K562 (cell line): ENCODE results near the gene LY6G6F. TPM values are rescaled to one million over a fixed set of nuclear protein-coding genes. Genes with fewer than 3 reads are reported as not detected.
A peak's percentile ranks its signal among the peaks of the same experiment; 100 is the strongest.

Experiments used
- COPS2 ChIP-seq: fragments of 450-650 bp; conservative IDR thresholded peaks from 2 replicates; pipeline ENCODE4 v1.6.1; 2016; ENCODE audit warnings: mild to moderate bottlenecking, moderate library complexity
- E2F6 ChIP-seq, 2 experiments: IDR thresholded peaks; 2 replicates each; pipeline ENCODE4 v1.6.1; 2011; ENCODE audit warnings: borderline replicate concordance in 1 of 2, control low read depth in 1 of 2, low read depth in 1 of 2, low read length in 1 of 2, mild to moderate bottlenecking in 1 of 2, mixed read lengths in 1 of 2, moderate library complexity in 1 of 2; ENCODE audit not compliant: insufficient read depth in 1 of 2, insufficient read length in 1 of 2, poor library complexity in 1 of 2, severe bottlenecking in 1 of 2; ENCODE audit errors: extremely low read depth in 1 of 2
- ESRRB ChIP-seq: fragments of 250-450 bp; sonication (Bioruptor Pico); IDR thresholded peaks from 2 replicates; pipeline ENCODE4 v1.5.0; 2020; ENCODE audit warnings: mild to moderate bottlenecking, moderate library complexity, borderline replicate concordance
- FOXA1 ChIP-seq: fragments of 450-650 bp; IDR thresholded peaks from 2 replicates; pipeline ENCODE4 v1.6.1; 2016; ENCODE audit warnings: mild to moderate bottlenecking, borderline replicate concordance
- HCFC1 ChIP-seq: IDR thresholded peaks from 2 replicates; pipeline ENCODE4 v1.6.1; 2012; ENCODE audit warnings: low read depth, low read length, improper control_type of control experiment
- KDM4B ChIP-seq, 2 experiments: fragments of 450-650 bp in 1 of 2; sonication (generic) in 1 of 2; IDR thresholded peaks; 2 replicates each; pipeline ENCODE4 v1.6.1; 2016 to 2017; ENCODE audit warnings: borderline replicate concordance in 2 of 2, antibody characterized with exemption in 1 of 2, low read depth in 1 of 2, mild to moderate bottlenecking in 1 of 2
- MCM7 ChIP-seq, 2 experiments: fragments of 450-650 bp; IDR thresholded peaks; 2 replicates each; pipeline ENCODE4 v1.6.1; 2016 to 2018
- MED1 ChIP-seq: sonication (generic); formaldehyde crosslinking; IDR thresholded peaks from 2 replicates; pipeline ENCODE4 v1.8.1; 2023; ENCODE audit warnings: missing genetic modification reagents, borderline replicate concordance
- MTF1 ChIP-seq: fragments of 250-450 bp; sonication (Bioruptor Pico); IDR thresholded peaks from 2 replicates; pipeline ENCODE4 v1.9.0; 2021; ENCODE audit warnings: moderate library complexity, mild to moderate bottlenecking, inconsistent platforms, borderline replicate concordance
- NRF1 ChIP-seq, 2 experiments: fragments of 450-650 bp; IDR thresholded peaks in 1 of 2; conservative IDR thresholded peaks in 1 of 2; 2 replicates each; pipeline ENCODE4 v1.6.1; 2014; ENCODE audit warnings: mild to moderate bottlenecking in 2 of 2
- RAD21 ChIP-seq, 2 experiments: fragments of 250-450 bp in 1 of 2; fragments of 450-650 bp in 1 of 2; sonication (Bioruptor Pico) in 1 of 2; formaldehyde crosslinking in 1 of 2; IDR thresholded peaks in 1 of 2; conservative IDR thresholded peaks in 1 of 2; 2 replicates each; pipeline versions ENCODE4 v1.4.0 to v1.8.0; 2020 to 2022; ENCODE audit warnings: mild to moderate bottlenecking in 2 of 2, moderate library complexity in 1 of 2
- STAT5A ChIP-seq: IDR thresholded peaks from 2 replicates; pipeline ENCODE4 v1.6.1; 2012; ENCODE audit warnings: low read length, inconsistent platforms, borderline replicate concordance
- ZBTB12 ChIP-seq: fragments of 250-450 bp; sonication (Bioruptor Pico); IDR thresholded peaks from 2 replicates; pipeline ENCODE4 v1.4.0; 2020
- ZNF282 ChIP-seq: sonication (generic); formaldehyde crosslinking; IDR thresholded peaks from 2 replicates; pipeline ENCODE4 v1.8.1; 2023; ENCODE audit warnings: missing genetic modification reagents
- ZNF384 ChIP-seq: IDR thresholded peaks from 2 replicates; pipeline ENCODE4 v1.6.1; 2012; ENCODE audit warnings: low read depth, low read length, improper control_type of control experiment
- ZNF696 ChIP-seq: fragments of 250-450 bp; sonication (Bioruptor Pico); conservative IDR thresholded peaks from 2 replicates; pipeline ENCODE4 v1.4.0; 2020; ENCODE audit warnings: mild to moderate bottlenecking, moderate library complexity
- polyA plus RNA-seq, 8 experiments: library from polyadenylated mRNA; depleted of rRNA in 4 of 8; stranded (reverse) in 5 of 8; unstranded in 3 of 8; fragments of >200 nt; fragmentation: Nextera tagmentation in 2 of 8; fragmentation: Illumina TruSeq in 1 of 8; extraction: Ambion mirVana in 2 of 8; extraction: Trizol in 1 of 8; gene quantifications; 2 replicates each; pipeline versions ENCODE4 v1.2.1 to v1.2.3, GENCODE V29; 2011 to 2014; ENCODE audit warnings: inconsistent platforms in 1 of 8, missing spikeins in 1 of 8
- total RNA-seq, 7 experiments: library from RNA; depleted of rRNA in 6 of 7; stranded (reverse); fragments of >200 nt in 6 of 7; fragmentation: Illumina TruSeq in 2 of 7; extraction: Trizol in 2 of 7; gene quantifications; 2 replicates each; pipeline versions ENCODE4 v1.2.1 to v1.2.3, GENCODE V29; 2011 to 2021; ENCODE audit warnings: low replicate concordance in 1 of 7
- TF ChIP-seq, protein P1 (sequence below): sonication (generic); formaldehyde crosslinking; IDR thresholded peaks from 2 replicates; pipeline ENCODE4 v1.8.1; 2023; ENCODE audit warnings: mild to moderate bottlenecking, missing genetic modification reagents
- TF ChIP-seq, protein P2 (sequence below): fragments of 250-450 bp; sonication (Bioruptor Pico); IDR thresholded peaks from 2 replicates; pipeline ENCODE4 v1.4.0; 2020; ENCODE audit warnings: borderline replicate concordance

Gene LY6G6F
- total and polyA plus RNA-seq, 9 of the 15 experiments (the other 6 are each of a cell fraction or from before 2014, with no cell fraction given), result 0.14 to 0.50 (median 0.28) TPM; not detected in 2

DNA sequence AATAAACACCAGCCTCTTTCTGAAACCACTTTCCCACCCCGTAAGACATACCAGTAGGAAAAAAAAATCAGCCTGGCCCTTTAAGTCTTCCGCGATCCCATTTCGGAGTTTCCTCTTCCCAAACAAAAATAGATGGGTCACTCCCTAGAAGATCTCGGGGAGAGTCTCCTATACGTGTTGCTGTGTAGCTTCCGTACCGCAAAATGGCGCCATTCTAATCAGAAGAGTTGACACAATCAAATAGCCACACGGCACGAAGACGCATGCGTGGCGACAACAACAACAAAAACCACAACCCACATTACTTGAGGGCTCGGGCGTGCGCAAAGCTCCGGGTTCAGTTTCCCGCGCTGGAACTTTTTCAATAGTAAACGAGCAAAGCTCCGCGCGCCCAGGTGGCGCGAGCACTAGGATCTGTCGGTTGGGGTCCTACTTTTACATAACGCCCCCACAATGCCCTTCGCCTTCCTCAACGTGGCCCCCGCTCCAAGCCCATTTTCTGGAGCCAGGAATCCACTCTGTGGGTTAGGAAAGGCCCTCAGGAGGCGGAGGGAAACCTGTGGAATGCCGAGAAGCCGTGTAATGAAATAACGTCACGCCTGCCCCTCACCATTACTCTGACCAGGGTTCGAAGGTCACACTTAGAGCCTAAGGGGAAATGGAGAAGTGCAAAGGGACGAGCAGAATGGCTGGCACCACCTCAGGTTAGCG is 41.7 kb upstream of the LY6G6F start, which contains the start of gene GPANK1 (continued):
- TF ChIP-seq, protein P1, sequence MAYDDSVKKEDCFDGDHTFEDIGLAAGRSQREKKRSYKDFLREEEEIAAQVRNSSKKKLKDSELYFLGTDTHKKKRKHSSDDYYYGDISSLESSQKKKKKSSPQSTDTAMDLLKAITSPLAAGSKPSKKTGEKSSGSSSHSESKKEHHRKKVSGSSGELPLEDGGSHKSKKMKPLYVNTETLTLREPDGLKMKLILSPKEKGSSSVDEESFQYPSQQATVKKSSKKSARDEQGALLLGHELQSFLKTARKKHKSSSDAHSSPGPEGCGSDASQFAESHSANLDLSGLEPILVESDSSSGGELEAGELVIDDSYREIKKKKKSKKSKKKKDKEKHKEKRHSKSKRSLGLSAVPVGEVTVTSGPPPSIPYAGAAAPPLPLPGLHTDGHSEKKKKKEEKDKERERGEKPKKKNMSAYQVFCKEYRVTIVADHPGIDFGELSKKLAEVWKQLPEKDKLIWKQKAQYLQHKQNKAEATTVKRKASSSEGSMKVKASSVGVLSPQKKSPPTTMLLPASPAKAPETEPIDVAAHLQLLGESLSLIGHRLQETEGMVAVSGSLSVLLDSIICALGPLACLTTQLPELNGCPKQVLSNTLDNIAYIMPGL (CRISPR knock-in tag), result no peak; the same call in 1 of the 2 replicates
- TF ChIP-seq ZNF282, result no peak
- TF ChIP-seq MED1 (CRISPR knock-in tag), result no peak
- TF ChIP-seq ZNF696 (CRISPR knock-in tag), result 0 out of 2 replicates have a peak, but pooled peaks have one; percentile 63
- TF ChIP-seq COPS2, result no peak
- no peak; the same call in 1 of the 2 replicates for TF ChIP-seq ESRRB (CRISPR knock-in tag)
- TF ChIP-seq MTF1 (CRISPR knock-in tag), result peak; percentile 73
- TF ChIP-seq ZNF384, result no peak; the same call in none of the 2 replicates
- peak; percentile 80 for TF ChIP-seq HCFC1
- peak; percentile 98 to 100 for TF ChIP-seq E2F6 (IDR thresholded peaks at IDR 0.05; ENCODE audit: borderline replicate concordance in 1 of 2, extremely low read depth in 1 of 2, insufficient read depth in 1 of 2, insufficient read length in 1 of 2, low read depth in 1 of 2, low read length in 1 of 2, poor library complexity in 1 of 2, severe bottlenecking in 1 of 2)
- TF ChIP-seq, protein P2, sequence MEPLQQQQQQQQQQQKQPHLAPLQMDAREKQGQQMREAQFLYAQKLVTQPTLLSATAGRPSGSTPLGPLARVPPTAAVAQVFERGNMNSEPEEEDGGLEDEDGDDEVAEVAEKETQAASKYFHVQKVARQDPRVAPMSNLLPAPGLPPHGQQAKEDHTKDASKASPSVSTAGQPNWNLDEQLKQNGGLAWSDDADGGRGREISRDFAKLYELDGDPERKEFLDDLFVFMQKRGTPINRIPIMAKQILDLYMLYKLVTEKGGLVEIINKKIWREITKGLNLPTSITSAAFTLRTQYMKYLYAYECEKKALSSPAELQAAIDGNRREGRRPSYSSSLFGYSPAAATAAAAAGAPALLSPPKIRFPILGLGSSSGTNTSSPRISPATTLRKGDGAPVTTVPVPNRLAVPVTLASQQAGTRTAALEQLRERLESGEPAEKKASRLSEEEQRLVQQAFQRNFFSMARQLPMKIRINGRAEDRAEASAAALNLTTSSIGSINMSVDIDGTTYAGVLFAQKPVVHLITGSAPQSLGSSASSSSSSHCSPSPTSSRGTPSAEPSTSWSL (CRISPR knock-in tag), result no peak
- TF ChIP-seq MCM7 (IDR thresholded peaks at IDR 0.05), result no peak
- no peak for TF ChIP-seq ZBTB12
- TF ChIP-seq RAD21 (CRISPR knock-in tag; conservative IDR thresholded peaks at IDR 0.05 in 1 of 2, IDR thresholded peaks at IDR 0.05 in 1 of 2), result 0 out of 4 replicates have a peak, but pooled peaks of 1 of the 2 experiments have one; percentile 4
- 0 out of 4 replicates have a peak, but pooled peaks of 1 of the 2 experiments have one; percentile 61 for TF ChIP-seq KDM4B (IDR thresholded peaks at IDR 0.05; ENCODE audit: borderline replicate concordance in 2 of 2, low read depth in 1 of 2)
- no peak for TF ChIP-seq FOXA1
- TF ChIP-seq NRF1 (conservative IDR thresholded peaks at IDR 0.05 in 1 of 2, IDR thresholded peaks at IDR 0.05 in 1 of 2), result peak; percentile 98 to 99
- no peak; the same call in 1 of the 2 replicates for TF ChIP-seq STAT5A
